ENCODE data around the gene IRF5.
"Not testable (repeated sequence)": the region's sequence is repeated elsewhere in the genome, so short reads cannot be mapped to it uniquely, and the experiment has no call there.

The IRF5 gene

GRCh38 chr7:128911423-128912031, 26.2 kb upstream of the IRF5 start:
- no peak for TF ChIP-seq CTCF (IDR thresholded peaks at IDR 0.05; ENCODE audit: insufficient read depth, low read length, poor library complexity, severe bottlenecking)
- Histone ChIP-seq H3K9me3 (ENCODE audit: insufficient read depth, low read length) (no peaks in the 10 kb centered on the region), H3K27me3 (ENCODE audit: low read length) (no peaks in the 10 kb centered on the region), H3K79me2 (ENCODE audit: insufficient read depth, low read length) (no peaks in the 10 kb centered on the region), H3K36me3 (ENCODE audit: low read length) (no peaks in the 10 kb centered on the region), H3K9me2 (replicated peaks; ENCODE audit: insufficient read depth, low read length) (no peaks in the 10 kb centered on the region), H4K20me1 (ENCODE audit: low read depth, low read length) (no peaks in the 10 kb centered on the region), H3K9ac (ENCODE audit: low read length) (no peak overlapping the region), H3F3A (ENCODE audit: insufficient read depth) (no peaks in the 10 kb centered on the region), H3K4me3 (ENCODE audit: insufficient read depth, low read length, poor library complexity, severe bottlenecking) (no peak overlapping the region), H3K27ac (ENCODE audit: low read depth, low read length) (no peak overlapping the region), H2AFZ (ENCODE audit: low read depth, low read length, severe bottlenecking) (no peak overlapping the region), H3K4me2 (ENCODE audit: low read depth, low read length, poor library complexity, severe bottlenecking) (no peak overlapping the region)

GRCh38 chr7:128912281-128912680, 25.4 kb upstream of the IRF5 start:
- Histone ChIP-seq H2AFZ (ENCODE audit: low read depth, low read length, severe bottlenecking) (no peak overlapping the region), H3K9ac (ENCODE audit: low read length) (no peak overlapping the region), H3K4me3 (ENCODE audit: insufficient read depth, low read length, poor library complexity, severe bottlenecking) (no peak overlapping the region), H3K4me2 (ENCODE audit: low read depth, low read length, poor library complexity, severe bottlenecking) (no peak overlapping the region), H4K20me1 (ENCODE audit: low read depth, low read length) (no peaks in the 10 kb centered on the region), H3K27ac (ENCODE audit: low read depth, low read length) (no peak overlapping the region), H3K9me3 (ENCODE audit: insufficient read depth, low read length) (no peaks in the 10 kb centered on the region), H3F3A (ENCODE audit: insufficient read depth) (no peaks in the 10 kb centered on the region), H3K9me2 (replicated peaks; ENCODE audit: insufficient read depth, low read length) (no peaks in the 10 kb centered on the region), H3K79me2 (ENCODE audit: insufficient read depth, low read length) (no peaks in the 10 kb centered on the region), H3K36me3 (ENCODE audit: low read length) (no peaks in the 10 kb centered on the region), H3K27me3 (ENCODE audit: low read length) (no peaks in the 10 kb centered on the region)
- TF ChIP-seq CTCF (IDR thresholded peaks at IDR 0.05; ENCODE audit: insufficient read depth, low read length, poor library complexity, severe bottlenecking) = no peak

GRCh38 chr7:128912709-128913495, 24.8 kb upstream of the IRF5 start:
- H3F3A ChIP-seq (ENCODE audit: insufficient read depth); H3K27ac ChIP-seq (ENCODE audit: low read depth, low read length); H3K9ac ChIP-seq (ENCODE audit: low read length); H3K27me3 ChIP-seq (ENCODE audit: low read length); H3K9me3 ChIP-seq (ENCODE audit: insufficient read depth, low read length); H3K9me2 ChIP-seq (replicated peaks; ENCODE audit: insufficient read depth, low read length); H4K20me1 ChIP-seq (ENCODE audit: low read depth, low read length); H3K36me3 ChIP-seq (ENCODE audit: low read length); H2AFZ ChIP-seq (ENCODE audit: low read depth, low read length, severe bottlenecking); H3K79me2 ChIP-seq (ENCODE audit: insufficient read depth, low read length); H3K4me2 ChIP-seq (ENCODE audit: low read depth, low read length, poor library complexity, severe bottlenecking); H3K4me3 ChIP-seq (ENCODE audit: insufficient read depth, low read length, poor library complexity, severe bottlenecking): not testable (repeated sequence)

- Histone ChIP-seq H4K20me1 (ENCODE audit: low read depth, low read length) (no peaks in the 10 kb centered on the region), H3K9me3 (ENCODE audit: insufficient read depth, low read length) (no peaks in the 10 kb centered on the region), H3K9me2 (replicated peaks; ENCODE audit: insufficient read depth, low read length) (no peaks in the 10 kb centered on the region), H3F3A (ENCODE audit: insufficient read depth) (no peaks in the 10 kb centered on the region), H3K36me3 (ENCODE audit: low read length) (no peaks in the 10 kb centered on the region), H3K4me2 (ENCODE audit: low read depth, low read length, poor library complexity, severe bottlenecking) (no peak overlapping the region), H3K79me2 (ENCODE audit: insufficient read depth, low read length) (no peaks in the 10 kb centered on the region), H2AFZ (ENCODE audit: low read depth, low read length, severe bottlenecking) (no peak overlapping the region), H3K9ac (ENCODE audit: low read length) (no peak overlapping the region), H3K4me3 (ENCODE audit: insufficient read depth, low read length, poor library complexity, severe bottlenecking) (no peak overlapping the region), H3K27me3 (ENCODE audit: low read length) (no peaks in the 10 kb centered on the region), H3K27ac (ENCODE audit: low read depth, low read length) (no peak overlapping the region)
- TF ChIP-seq CTCF (IDR thresholded peaks at IDR 0.05; ENCODE audit: insufficient read depth, low read length, poor library complexity, severe bottlenecking) = no peak
Observed at GRCh38 chr7:128913870-128914565, 23.7 kb upstream of the IRF5 start.
